Erythroblast (primary cell): ENCODE results near the gene LHB.

Experiments used
- GATA1 ChIP-seq: IDR thresholded peaks from 2 replicates; pipeline ENCODE4 v1.6.1; 2011; ENCODE audit warnings: low read depth, mild to moderate bottlenecking, control low read depth, low read length, moderate library complexity
- POLR2A ChIP-seq: IDR thresholded peaks from 2 replicates; pipeline ENCODE4 v1.6.1; 2011; ENCODE audit warnings: mild to moderate bottlenecking, low read length

- no peak for TF ChIP-seq POLR2A
- TF ChIP-seq GATA1 = no peak
These were observed 45.9 kb downstream of the LHB start for GRCh38 chr19:48970923-48971395.
